Esophagus squamous epithelium (tissue), 5 donors: ENCODE measurements around the gene DHRS7C. TPM values are rescaled to one million over a fixed set of nuclear protein-coding genes. Genes with fewer than 3 reads are reported as not detected.
A peak's percentile ranks its signal among the peaks of the same experiment; 100 is the strongest.

Source experiments
- DNase-seq: peaks from one replicate; lab custom pipeline; 2025; lab: John Stamatoyannopoulos, UW
- H3K27ac ChIP-seq, 4 donors: fragments of 200-600 bp; sonication (generic); one replicate each; pipeline ENCODE4 v1.5.1; 2016 to 2019; ENCODE audit warnings: mild to moderate bottlenecking in 1 of 4
- H3K27me3 ChIP-seq, 4 donors: fragments of 200-600 bp; sonication (generic); 1 replicate in 3 of 4; 2 replicates in 1 of 4; pipeline versions ENCODE4 v1.5.1 to v1.6.0; 2017 to 2021; ENCODE audit warnings: antibody characterized with exemption in 1 of 4
- H3K36me3 ChIP-seq, 3 donors: fragments of 200-600 bp; sonication (generic); one replicate each; pipeline ENCODE4 v1.5.1; 2016 to 2019
- H3K4me1 ChIP-seq, 3 donors: fragments of 200-600 bp; sonication (generic); one replicate each; pipeline ENCODE4 v1.5.1; 2017 to 2019
- H3K4me3 ChIP-seq, 4 donors: fragments of 200-600 bp; sonication (generic); 1 replicate in 3 of 4; 2 replicates in 1 of 4; pipeline ENCODE4 v1.5.1; 2016 to 2019; ENCODE audit warnings: mild to moderate bottlenecking in 2 of 4, moderate library complexity in 1 of 4
- H3K9me3 ChIP-seq, 3 donors: fragments of 200-600 bp; sonication (generic); one replicate each; pipeline ENCODE4 v1.5.1; 2016 to 2019
- POLR2A ChIP-seq, 4 donors: fragments of 450-650 bp; IDR thresholded peaks; one replicate each; pipeline ENCODE4 v1.6.1; 2017; ENCODE audit warnings: antibody characterized with exemption in 4 of 4, mild to moderate bottlenecking in 4 of 4, moderate library complexity in 3 of 4
- WGBS, 2 donors: methylation state at CpG; one replicate each; pipeline ENCODE4 v1.1.5; 2018; 5-methylcytosine and 5-hydroxymethylcytosine counted together
- intact Hi-C: fragments of 100-400 bp; cut with DNase I; formaldehyde crosslinking; loops from one replicate; pipeline ENCODE4 v1.15.0; 2022
- total RNA-seq, 4 donors: library from RNA; depleted of rRNA; stranded (reverse); fragments of >200 nt; gene quantifications; one replicate each; pipeline ENCODE4 v1.1.0, GENCODE V29; 2016
- TF ChIP-seq, protein P1 (sequence below), 6 experiments: fragments of 450-650 bp in 4 of 6; fragments of 200-600 bp in 2 of 6; sonication (generic) in 2 of 6; IDR thresholded peaks; one replicate each; pipeline ENCODE4 v1.5.1; 2016 to 2019; ENCODE audit warnings: antibody characterized with exemption in 6 of 6, mild to moderate bottlenecking in 4 of 6, moderate library complexity in 4 of 6
- donor health status: DM: yes; HTN: yes; CAD: no.

The DHRS7C gene
- total RNA-seq, 4 donors from 2014 or later, result not detected

DNA sequence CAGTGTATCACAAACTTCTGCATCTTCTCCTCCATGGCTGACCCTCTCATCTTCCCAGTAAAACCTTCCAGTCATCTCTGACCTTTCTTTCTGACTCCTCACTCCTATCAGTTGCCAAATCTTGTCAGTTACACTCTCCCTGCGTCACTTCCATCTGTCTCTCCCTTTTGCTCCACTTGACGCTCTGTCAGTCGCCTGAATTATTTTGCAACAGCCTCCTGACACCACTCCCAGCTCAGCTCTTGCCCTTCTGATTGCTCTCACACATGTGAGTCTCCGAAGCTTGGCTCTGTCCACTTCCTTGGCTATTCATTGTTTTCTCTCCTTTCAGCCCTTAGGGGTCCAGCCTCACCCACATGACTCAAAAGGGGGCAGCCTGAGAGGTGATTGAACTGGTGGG lies 27.7 kb downstream of the DHRS7C start:
- Histone ChIP-seq H3K36me3 (no peaks in the 10 kb centered on the region), H3K4me1 (no peaks in the 10 kb centered on the region), H3K4me3 (no peak overlapping the region), H3K9me3 (no peaks in the 10 kb centered on the region), H3K27me3 (peaks cover 0 to 17% (median 0%) of the 10 kb centered on the region in 4 donors), H3K27ac (no peak overlapping the region)
- WGBS, 2 donors, result 36 to 46% methylated on average over 4 of the region's 4 CpGs
- intact Hi-C loops, result no loop called here
- no peak for TF ChIP-seq POLR2A (IDR thresholded peaks at IDR 0.05)
- TF ChIP-seq, protein P1, sequence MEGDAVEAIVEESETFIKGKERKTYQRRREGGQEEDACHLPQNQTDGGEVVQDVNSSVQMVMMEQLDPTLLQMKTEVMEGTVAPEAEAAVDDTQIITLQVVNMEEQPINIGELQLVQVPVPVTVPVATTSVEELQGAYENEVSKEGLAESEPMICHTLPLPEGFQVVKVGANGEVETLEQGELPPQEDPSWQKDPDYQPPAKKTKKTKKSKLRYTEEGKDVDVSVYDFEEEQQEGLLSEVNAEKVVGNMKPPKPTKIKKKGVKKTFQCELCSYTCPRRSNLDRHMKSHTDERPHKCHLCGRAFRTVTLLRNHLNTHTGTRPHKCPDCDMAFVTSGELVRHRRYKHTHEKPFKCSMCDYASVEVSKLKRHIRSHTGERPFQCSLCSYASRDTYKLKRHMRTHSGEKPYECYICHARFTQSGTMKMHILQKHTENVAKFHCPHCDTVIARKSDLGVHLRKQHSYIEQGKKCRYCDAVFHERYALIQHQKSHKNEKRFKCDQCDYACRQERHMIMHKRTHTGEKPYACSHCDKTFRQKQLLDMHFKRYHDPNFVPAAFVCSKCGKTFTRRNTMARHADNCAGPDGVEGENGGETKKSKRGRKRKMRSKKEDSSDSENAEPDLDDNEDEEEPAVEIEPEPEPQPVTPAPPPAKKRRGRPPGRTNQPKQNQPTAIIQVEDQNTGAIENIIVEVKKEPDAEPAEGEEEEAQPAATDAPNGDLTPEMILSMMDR (IDR thresholded peaks at IDR 0.05), result no peak
- DNase-seq, result no peak

DNA sequence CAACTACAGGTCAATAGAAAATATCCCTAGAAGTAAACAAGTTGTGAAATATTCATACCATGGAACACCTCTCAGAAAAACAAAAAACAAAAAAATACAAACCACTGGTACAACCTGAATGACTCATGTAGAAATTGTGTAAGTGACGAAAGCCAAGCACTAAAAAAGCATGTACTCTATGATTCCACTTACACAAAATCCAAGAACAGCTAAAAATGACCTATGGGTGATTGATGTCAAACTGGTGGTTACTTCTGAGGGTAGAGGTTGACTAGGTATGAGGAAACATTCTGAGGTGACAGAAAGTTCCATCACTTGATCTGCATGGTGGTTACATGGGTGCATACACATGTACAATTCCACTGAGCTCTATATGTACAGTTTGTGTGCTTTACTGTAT lies 31.1 kb downstream of the DHRS7C start:
- no peaks in the 10 kb centered on the region for H3K4me1 ChIP-seq
- H3K4me3 ChIP-seq, result no peak overlapping the region
- H3K9me3 ChIP-seq, result no peaks in the 10 kb centered on the region
- no peak overlapping the region for H3K27ac ChIP-seq
- no peak for TF ChIP-seq POLR2A (IDR thresholded peaks at IDR 0.05)
- TF ChIP-seq, protein P1 (IDR thresholded peaks at IDR 0.05), result no peak
- peaks cover 0 to 12% (median 0%) of the 10 kb centered on the region in 4 donors for H3K27me3 ChIP-seq
- WGBS, 2 donors, result 37 to 62% methylated on average over 1 of the region's 1 CpG
- intact Hi-C loops, result no loop called here
- H3K36me3 ChIP-seq, result no peaks in the 10 kb centered on the region
- DNase-seq, result no peak

DNA sequence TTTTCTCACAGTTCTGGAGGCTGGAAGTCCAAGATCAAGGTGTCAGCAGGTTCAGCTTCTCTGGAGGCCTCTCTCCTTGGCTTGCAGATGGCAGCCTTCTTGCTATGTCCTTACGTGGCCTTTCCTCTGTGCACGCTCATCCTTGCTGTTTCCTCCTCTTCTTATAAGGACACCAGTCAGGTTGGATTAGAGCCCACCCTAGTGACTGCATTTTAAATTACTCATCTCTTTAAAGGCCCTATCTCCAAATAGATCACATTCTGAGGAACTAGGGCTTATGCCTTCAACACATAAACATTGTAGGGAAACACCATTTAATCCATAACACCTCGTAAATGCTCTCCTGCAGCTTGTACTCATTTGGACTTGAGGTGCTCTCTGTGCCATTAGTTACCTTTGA lies 36.3 kb downstream of the DHRS7C start:
- no peaks in the 10 kb centered on the region for H3K4me1 ChIP-seq
- no peak for DNase-seq
- H3K27me3 ChIP-seq, result peaks cover 0 to 34% (median 0%) of the 10 kb centered on the region in 4 donors
- TF ChIP-seq, protein P1 (IDR thresholded peaks at IDR 0.05), result no peak
- no peak for TF ChIP-seq POLR2A (IDR thresholded peaks at IDR 0.05)
- H3K27ac ChIP-seq, result no peak overlapping the region
- 67 to 74% methylated on average over 3 of the region's 3 CpGs for WGBS, 2 donors
- intact Hi-C loops, result no loop called here
- no peaks in the 10 kb centered on the region for H3K36me3 ChIP-seq
- no peak overlapping the region for H3K4me3 ChIP-seq
- H3K9me3 ChIP-seq, result no peaks in the 10 kb centered on the region

DNA sequence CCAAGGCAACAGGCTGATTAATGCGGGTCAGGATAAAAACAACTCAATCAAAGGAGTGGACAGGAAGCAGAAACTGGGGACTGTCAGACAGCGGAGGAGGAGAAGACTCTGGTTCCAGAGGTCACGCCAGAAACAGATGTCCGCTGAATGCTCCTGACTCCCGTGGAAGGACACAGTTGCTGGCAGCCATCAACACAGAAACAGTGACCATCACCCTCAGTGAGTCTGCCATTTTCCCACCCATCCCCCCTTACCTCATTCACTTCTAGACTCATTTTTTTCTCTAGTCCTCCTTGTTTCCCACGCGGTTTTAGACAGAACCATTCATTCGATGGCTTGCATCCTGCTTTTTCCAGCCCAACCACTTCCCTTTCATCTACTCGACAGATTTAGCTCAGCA lies 40.9 kb downstream of the DHRS7C start:
- Histone ChIP-seq H3K9me3 (no peaks in the 10 kb centered on the region), H3K27ac (no peak overlapping the region), H3K4me1 (no peaks in the 10 kb centered on the region), H3K4me3 (no peak overlapping the region), H3K27me3 (peaks cover 0 to 30% (median 0%) of the 10 kb centered on the region in 4 donors), H3K36me3 (no peaks in the 10 kb centered on the region)
- WGBS, 2 donors, result 51 to 61% methylated on average over 9 of the region's 9 CpGs
- no peak for DNase-seq
- intact Hi-C loops, result no loop called here
- TF ChIP-seq, protein P1 (IDR thresholded peaks at IDR 0.05), result no peak
- no peak for TF ChIP-seq POLR2A (IDR thresholded peaks at IDR 0.05)

DNA sequence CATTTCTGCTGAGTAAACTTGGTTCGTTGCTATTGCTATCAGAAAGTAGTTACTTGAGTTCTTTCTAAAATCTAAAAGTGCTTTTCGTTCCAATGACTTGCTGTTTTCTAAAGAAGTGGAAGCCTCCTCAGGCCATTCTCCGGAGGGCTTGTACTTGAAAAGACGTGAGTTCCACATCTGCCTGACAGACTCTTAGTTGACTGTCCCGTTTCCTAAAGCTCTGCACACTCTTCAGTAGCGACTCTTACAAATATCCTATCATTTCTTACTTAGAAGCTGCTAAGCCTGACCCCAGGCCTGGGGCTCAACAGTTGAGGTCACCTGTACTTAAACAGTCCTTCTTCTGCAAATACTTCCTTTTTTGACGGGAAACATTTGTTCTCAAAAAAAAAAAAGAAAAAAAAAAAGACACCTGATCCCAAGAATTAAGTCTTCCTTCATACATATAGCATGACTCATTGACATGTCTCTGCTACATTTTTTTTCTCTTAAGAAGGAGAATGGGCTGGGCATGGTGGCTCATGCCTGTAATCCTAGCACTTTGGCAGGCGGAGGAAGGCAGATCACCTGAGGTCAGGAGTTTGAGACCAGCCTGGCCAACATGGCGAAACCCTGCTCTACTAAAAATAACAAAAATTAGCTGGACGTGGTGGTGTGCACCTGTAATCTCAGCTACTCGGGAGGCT lies 61.5 kb downstream of the DHRS7C start:
- Histone ChIP-seq H3K4me1 (peaks cover 0 to 5% (median 0%) of the 10 kb centered on the region in 3 donors), H3K4me3 (no peak overlapping the region), H3K27me3 (peaks cover 0 to 8% (median 0%) of the 10 kb centered on the region in 4 donors), H3K27ac (peak overlapping the region in 3 of 4 donors; percentile 15 to 65 (median 16)), H3K9me3 (no peaks in the 10 kb centered on the region), H3K36me3 (peaks cover 0 to 10% (median 0%) of the 10 kb centered on the region in 3 donors)
- no peak for DNase-seq
- no peak for TF ChIP-seq POLR2A (IDR thresholded peaks at IDR 0.05)
- TF ChIP-seq, protein P1 (IDR thresholded peaks at IDR 0.05), result no peak
- WGBS, 2 donors, result 36 to 43% methylated on average over 10 to 11 of the region's 11 CpGs
- intact Hi-C loops, result loop anchor here (5.0 kb wide), 1 partner anchor 37 kb away; no protein-coding TSS in a partner anchor
